ENCODE measurements around the gene GOLGA7B.

GOLGA7B gene

GRCh38 chr10:97810446-97810845, 39.2 kb upstream of the GOLGA7B start:
- Mint-ChIP-seq H3K27me3 (ENCODE audit: low read depth, poor library complexity) (peaks cover 57% of the 10 kb centered on the region), H3K36me3 (ENCODE audit: low read depth) (no peaks in the 10 kb centered on the region), H3K4me1 (peaks cover 14% of the 10 kb centered on the region), H3K9me3 (no peaks in the 10 kb centered on the region), H3K27ac (no peak overlapping the region), H3K4me3 (no peak overlapping the region)
- no peak for TF ChIP-seq CTCF (IDR thresholded peaks at IDR 0.05)
- no peak for DNase-seq

GRCh38 chr10:97811958-97812357, 37.7 kb upstream of the GOLGA7B start:
- no peak overlapping the region for H3K27ac Mint-ChIP-seq
- TF ChIP-seq CTCF (IDR thresholded peaks at IDR 0.05), result no peak
- no peak overlapping the region for H3K4me3 Mint-ChIP-seq
- no peaks in the 10 kb centered on the region for H3K36me3 Mint-ChIP-seq (ENCODE audit: low read depth)
- H3K4me1 Mint-ChIP-seq, result peaks cover 7% of the 10 kb centered on the region
- H3K27me3 Mint-ChIP-seq (ENCODE audit: low read depth, poor library complexity), result peaks cover 55% of the 10 kb centered on the region
- no peaks in the 10 kb centered on the region for H3K9me3 Mint-ChIP-seq
- no peak for DNase-seq

GRCh38 chr10:97812696-97813095, 36.9 kb upstream of the GOLGA7B start:
- Mint-ChIP-seq H3K4me3 (no peak overlapping the region), H3K9me3 (no peaks in the 10 kb centered on the region), H3K27ac (no peak overlapping the region), H3K27me3 (ENCODE audit: low read depth, poor library complexity) (peaks cover 53% of the 10 kb centered on the region), H3K36me3 (ENCODE audit: low read depth) (no peaks in the 10 kb centered on the region), H3K4me1 (peaks cover 7% of the 10 kb centered on the region)
- DNase-seq, result no peak
- no peak for TF ChIP-seq CTCF (IDR thresholded peaks at IDR 0.05)

GRCh38 chr10:97813311-97813710, 36.3 kb upstream of the GOLGA7B start:
- Mint-ChIP-seq H3K9me3 (no peaks in the 10 kb centered on the region), H3K4me1 (peaks cover 7% of the 10 kb centered on the region), H3K4me3 (no peak overlapping the region), H3K36me3 (ENCODE audit: low read depth) (no peaks in the 10 kb centered on the region), H3K27ac (no peak overlapping the region), H3K27me3 (ENCODE audit: low read depth, poor library complexity) (peaks cover 52% of the 10 kb centered on the region)
- no peak for TF ChIP-seq CTCF (IDR thresholded peaks at IDR 0.05)
- no peak for DNase-seq

- Mint-ChIP-seq H3K4me3 (no peak overlapping the region), H3K9me3 (no peaks in the 10 kb centered on the region), H3K36me3 (ENCODE audit: low read depth) (no peaks in the 10 kb centered on the region), H3K27me3 (ENCODE audit: low read depth, poor library complexity) (peaks cover 50% of the 10 kb centered on the region), H3K4me1 (peaks cover 7% of the 10 kb centered on the region), H3K27ac (no peak overlapping the region)
- no peak for DNase-seq
- TF ChIP-seq CTCF (IDR thresholded peaks at IDR 0.05), result no peak
Measured at GRCh38 chr10:97814996-97815395, 34.6 kb upstream of the GOLGA7B start.

- no peak for TF ChIP-seq CTCF (IDR thresholded peaks at IDR 0.05)
- H3K27ac Mint-ChIP-seq, result no peak overlapping the region
- H3K36me3 Mint-ChIP-seq (ENCODE audit: low read depth), result no peaks in the 10 kb centered on the region
- H3K27me3 Mint-ChIP-seq (ENCODE audit: low read depth, poor library complexity), result peaks cover 49% of the 10 kb centered on the region
- H3K4me1 Mint-ChIP-seq, result peaks cover 7% of the 10 kb centered on the region
- H3K9me3 Mint-ChIP-seq, result no peaks in the 10 kb centered on the region
- H3K4me3 Mint-ChIP-seq, result no peak overlapping the region
- DNase-seq, result no peak
Measured at GRCh38 chr10:97816609-97817008, 33.0 kb upstream of the GOLGA7B start.

Data from nephron progenitor cell (in vitro differentiated cells).